LNCAP (cell line): ENCODE results near the gene MRM2.

Source experiments
- TF ChIP-seq, protein P1 (sequence below): fragments of 450-650 bp; IDR thresholded peaks from 2 replicates; pipeline ENCODE4 v1.5.1; 2017; ENCODE audit warnings: mild to moderate bottlenecking

MRM2 gene

DNA sequence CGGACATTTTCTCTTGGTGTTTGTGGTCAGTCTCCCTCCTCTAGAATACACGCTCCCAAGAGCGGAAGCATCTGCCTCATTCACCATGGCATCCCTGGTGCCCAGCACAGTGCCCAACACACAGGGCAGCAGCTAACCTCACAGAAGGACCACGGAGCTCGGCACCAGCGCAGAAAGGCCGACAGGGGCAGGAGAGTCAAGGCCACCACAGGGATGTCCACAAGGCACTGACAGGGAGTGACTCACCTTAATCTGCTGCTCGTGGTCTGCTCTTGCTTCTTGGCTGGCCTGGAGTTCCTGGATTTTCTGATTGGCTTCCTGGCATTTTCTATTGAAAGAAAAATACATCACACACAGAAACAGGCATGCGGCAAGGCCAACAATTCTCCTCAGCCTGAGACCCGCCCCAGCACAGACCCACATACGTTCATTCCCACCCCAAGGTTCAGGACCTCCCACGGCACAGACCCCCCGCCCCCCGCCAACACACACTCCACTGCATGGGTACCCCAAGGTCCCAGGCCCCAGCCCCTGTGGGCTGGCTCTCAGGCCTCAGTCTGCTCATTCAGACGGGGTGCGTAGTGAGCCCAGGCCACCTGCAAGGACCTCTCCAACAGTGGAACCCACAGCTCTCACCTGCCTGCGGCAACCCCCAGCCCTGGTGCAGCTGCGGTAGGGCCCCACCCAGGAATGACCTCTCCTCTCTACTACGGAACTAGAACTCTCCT is 24.1 kb downstream of the MRM2 start:
- TF ChIP-seq, protein P1, sequence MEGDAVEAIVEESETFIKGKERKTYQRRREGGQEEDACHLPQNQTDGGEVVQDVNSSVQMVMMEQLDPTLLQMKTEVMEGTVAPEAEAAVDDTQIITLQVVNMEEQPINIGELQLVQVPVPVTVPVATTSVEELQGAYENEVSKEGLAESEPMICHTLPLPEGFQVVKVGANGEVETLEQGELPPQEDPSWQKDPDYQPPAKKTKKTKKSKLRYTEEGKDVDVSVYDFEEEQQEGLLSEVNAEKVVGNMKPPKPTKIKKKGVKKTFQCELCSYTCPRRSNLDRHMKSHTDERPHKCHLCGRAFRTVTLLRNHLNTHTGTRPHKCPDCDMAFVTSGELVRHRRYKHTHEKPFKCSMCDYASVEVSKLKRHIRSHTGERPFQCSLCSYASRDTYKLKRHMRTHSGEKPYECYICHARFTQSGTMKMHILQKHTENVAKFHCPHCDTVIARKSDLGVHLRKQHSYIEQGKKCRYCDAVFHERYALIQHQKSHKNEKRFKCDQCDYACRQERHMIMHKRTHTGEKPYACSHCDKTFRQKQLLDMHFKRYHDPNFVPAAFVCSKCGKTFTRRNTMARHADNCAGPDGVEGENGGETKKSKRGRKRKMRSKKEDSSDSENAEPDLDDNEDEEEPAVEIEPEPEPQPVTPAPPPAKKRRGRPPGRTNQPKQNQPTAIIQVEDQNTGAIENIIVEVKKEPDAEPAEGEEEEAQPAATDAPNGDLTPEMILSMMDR, result no peak

DNA sequence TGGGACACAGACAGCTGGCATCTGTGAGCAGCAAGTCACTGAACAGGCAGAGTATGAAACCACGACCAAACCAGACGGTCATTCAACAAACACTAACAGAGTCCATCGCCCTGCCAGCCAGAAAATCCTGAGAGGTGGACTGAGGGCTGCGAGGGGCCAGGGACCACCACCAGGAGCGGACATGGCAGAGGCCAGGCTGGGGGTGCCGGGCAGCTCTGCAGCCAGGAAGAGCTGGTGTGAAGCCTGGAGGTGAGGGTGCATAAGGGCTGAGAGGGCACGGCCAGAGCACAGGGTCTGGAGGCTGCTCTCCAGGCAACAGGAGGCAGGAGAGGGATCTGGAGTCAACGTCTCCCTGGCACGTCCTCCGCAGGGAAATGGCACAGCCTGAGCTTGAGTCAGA is 24.8 kb downstream of the MRM2 start:
- TF ChIP-seq, protein P1, result no peak

DNA sequence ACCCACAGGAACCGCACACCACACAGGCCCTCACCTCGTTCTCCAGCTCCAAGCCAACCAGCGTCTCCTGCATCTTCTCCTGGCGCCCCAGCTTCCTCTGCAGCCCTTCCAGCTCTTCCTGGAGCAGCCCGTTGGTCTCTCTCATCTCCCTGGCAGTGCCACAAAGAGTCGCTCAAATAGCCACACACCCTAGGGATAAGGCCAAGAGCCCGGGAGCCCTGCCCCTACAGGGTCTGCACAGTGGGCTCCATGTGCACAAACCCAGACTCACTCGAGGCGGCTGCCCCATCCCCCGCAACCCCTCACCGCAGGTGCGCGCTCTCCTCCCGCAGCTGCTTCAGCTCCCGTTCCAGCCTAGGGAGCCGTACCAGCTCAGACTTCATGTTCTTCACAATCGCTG is 26.2 kb downstream of the MRM2 start:
- TF ChIP-seq, protein P1, result no peak

DNA sequence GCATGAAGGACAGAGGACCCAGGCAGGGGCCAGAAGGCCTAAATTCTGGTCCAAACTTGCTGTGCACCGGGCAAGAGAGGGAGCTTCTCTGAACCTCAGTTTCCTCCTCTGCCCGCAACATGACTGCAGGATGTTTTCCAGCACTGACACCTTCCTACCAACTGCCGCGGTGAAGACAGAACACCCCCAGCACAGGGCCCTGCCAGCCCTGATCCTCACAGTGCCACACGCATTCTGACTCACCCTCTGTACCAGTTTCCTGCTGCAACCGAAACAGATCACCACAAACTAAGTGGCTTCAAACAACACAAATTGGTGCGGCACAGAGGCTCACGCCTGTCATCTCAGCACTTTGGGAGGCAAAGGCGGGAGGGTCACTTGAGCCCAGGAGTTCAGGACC is 27.4 kb downstream of the MRM2 start:
- TF ChIP-seq, protein P1, result no peak

DNA sequence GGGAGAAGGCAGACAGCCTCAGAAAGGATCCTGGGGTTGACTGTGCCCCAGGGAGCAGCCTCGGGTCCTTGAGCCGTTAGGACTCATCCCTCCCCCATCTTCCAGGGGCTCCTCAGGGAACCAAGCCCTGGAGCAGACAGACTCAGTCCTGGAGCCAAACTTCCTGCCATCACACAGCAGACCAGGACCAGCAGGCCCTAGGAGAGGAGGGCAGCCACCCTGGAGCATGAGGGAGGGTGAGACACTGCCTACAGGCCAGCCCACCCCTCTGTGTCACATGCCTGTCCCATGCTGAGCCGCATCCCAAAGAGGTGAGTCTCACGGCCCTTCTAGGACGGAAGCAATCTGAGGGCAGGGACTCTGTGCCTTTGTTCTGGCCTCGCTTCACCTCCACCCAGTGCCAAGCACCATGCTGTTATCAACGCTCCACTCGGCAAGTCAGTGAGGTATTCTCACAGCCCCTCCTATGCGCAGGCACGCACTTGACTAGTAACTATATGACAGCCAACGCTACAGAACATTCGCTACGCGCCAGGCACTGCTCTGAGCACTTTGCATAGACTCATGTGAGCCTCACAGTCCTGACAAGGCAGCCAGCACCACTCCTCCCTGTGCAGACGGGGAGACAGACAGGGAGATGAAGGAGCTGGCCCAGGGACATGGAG is 28.3 kb downstream of the MRM2 start:
- TF ChIP-seq, protein P1, result no peak

DNA sequence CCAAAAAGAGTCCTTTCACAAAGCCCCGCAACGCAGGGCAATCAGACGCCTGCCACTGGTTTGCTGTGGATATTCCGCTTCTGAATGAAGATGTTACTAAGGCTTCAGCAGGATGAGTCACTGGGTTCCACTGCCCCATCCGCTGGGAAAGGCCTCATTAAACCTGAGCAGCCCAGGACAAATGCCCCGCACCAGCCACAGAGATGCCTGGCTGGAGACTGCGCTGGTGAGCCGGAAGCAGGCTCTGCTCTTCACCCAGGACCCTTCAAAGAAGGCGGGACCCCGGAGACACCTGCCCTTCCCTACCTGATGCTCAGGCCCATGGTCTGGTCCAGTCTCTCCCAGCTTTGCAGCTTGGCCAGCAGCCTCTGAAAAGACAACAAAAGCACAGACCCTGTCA is 29.1 kb downstream of the MRM2 start:
- TF ChIP-seq, protein P1, result no peak

DNA sequence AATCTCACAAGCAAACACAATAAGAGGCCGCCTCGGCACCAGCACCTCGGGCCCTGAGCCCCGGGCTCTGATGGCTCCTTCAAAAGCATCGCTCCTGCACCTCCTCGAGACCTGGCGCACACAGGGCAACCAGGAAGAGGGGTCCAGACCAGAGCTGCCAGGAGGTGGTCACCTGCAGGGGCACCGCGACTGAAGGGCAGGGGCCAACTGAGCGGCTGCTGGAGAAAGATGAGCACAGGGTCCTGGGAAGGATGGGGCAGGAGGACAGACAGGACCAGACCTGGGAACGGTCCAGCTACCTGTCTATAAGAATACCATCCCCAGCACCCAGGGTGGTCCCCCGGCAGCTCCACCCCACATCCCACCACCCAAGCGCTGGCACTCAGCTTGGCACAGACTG is 30.1 kb downstream of the MRM2 start:
- TF ChIP-seq, protein P1, result no peak
